ENCODE measurements around the gene VOPP1.

VOPP1 gene

DNA sequence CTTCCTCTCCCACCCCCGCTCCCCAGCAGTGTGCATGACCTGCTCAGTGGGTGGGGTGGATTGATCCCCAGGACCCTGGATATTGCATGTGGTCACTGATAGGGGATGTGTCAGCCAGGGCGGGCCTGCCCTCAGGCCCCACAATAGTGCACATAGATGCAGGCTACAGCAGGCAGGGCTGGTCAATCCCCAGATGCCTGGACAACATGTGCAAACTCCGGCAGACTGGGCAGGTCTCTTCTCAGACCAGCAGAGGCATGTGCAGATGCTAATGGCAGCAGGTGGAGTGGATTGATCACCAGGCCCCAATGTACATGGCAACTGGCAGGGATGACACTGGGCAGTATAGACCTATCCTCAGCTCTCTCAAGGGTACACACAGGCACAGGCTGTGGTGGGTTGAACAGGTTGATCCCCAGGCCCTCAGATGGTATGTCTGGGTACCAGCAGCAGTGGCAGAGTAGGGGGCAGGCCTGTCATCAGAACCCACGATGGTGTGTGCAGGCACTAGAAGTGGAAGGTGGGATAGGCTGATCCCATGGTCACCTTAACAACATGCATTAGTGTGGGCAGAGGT, 108.5 kb downstream of the VOPP1 start:
- H3K4me3 ChIP-seq (ENCODE audit: low read depth, low read length): no peak overlapping the region
- DNase-seq (ENCODE audit: low read depth): no peak
- no peak for TF ChIP-seq CTCF (conservative IDR thresholded peaks at IDR 0.05; ENCODE audit: low read depth, low read length)

GRCh38 chr7:55458351-55458750, 114.0 kb downstream of the VOPP1 start:
- no peak for DNase-seq (ENCODE audit: low read depth)
- TF ChIP-seq CTCF (conservative IDR thresholded peaks at IDR 0.05; ENCODE audit: low read depth, low read length): no peak
- no peak overlapping the region for H3K4me3 ChIP-seq (ENCODE audit: low read depth, low read length)

DNA sequence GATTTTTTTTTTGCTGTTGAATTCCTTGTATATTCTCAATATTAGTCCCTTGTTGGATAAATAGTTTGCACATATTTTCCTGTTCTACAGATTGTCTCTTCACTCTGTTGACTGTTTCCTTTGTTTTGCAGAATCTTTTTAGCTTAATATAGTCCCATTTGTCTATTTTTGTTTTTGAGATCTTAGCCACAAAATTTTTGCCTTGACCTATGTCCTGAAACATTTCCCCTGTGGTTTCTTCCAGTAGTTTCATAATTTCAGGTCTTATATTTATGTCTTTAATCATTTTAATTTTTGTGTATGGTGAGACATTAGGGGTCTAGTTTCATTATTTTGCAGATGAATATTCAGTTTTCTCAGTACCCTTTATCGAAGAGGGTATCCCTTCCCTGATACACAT, 114.5 kb downstream of the VOPP1 start:
- DNase-seq (ENCODE audit: low read depth): peak; percentile 70
- H3K4me3 ChIP-seq (ENCODE audit: low read depth, low read length): no peak overlapping the region
- TF ChIP-seq CTCF (conservative IDR thresholded peaks at IDR 0.05; ENCODE audit: low read depth, low read length): no peak

GRCh38 chr7:55452971-55453370, 119.3 kb downstream of the VOPP1 start:
- no peak for TF ChIP-seq CTCF (conservative IDR thresholded peaks at IDR 0.05; ENCODE audit: low read depth, low read length)
- DNase-seq (ENCODE audit: low read depth): no peak
- H3K4me3 ChIP-seq (ENCODE audit: low read depth, low read length): no peak overlapping the region

DNA sequence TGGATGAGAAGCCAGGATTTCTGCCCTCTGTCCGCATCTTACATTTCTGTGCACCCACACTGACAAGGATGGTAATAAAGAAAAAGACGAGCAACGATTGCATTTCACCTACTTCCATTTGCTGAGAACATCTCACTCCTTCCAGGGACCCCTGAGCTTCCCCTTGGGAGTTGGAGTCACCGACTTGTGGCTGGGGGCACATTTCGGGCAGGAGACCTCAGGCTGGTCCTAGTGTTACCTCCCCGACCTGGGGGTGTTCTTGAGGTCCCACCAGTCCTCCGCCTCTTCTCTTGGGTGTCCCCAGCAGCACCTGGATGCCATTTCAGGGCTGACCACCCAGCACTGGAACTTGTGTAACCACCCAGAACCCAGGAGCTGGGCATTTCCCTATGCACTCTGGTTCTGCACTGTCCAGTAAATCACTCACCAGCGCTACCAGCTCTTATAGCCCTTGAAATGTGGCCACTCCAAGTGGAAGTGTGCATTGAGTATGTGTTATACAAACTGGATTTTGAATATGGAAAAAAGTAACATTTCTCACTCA, 122.2 kb downstream of the VOPP1 start:
- no peak overlapping the region for H3K4me3 ChIP-seq (ENCODE audit: low read depth, low read length)
- DNase-seq (ENCODE audit: low read depth): no peak
- TF ChIP-seq CTCF (conservative IDR thresholded peaks at IDR 0.05; ENCODE audit: low read depth, low read length): no peak

GRCh38 chr7:55449205-55449991, 122.9 kb downstream of the VOPP1 start:
- no peak for TF ChIP-seq CTCF (conservative IDR thresholded peaks at IDR 0.05; ENCODE audit: low read depth, low read length)
- no peak for DNase-seq (ENCODE audit: low read depth)
- H3K4me3 ChIP-seq (ENCODE audit: low read depth, low read length): no peak overlapping the region

Measured in choroid plexus epithelial cell (primary cell).